Measurements from ENCODE around the gene ELAC2. TPM values are rescaled to one million over a fixed set of nuclear protein-coding genes. Genes with fewer than 3 reads are reported as not detected.

ELAC2 gene
- polyA plus RNA-seq, 5 donors: 56.5 to 64.7 (median 58.5) TPM

DNA sequence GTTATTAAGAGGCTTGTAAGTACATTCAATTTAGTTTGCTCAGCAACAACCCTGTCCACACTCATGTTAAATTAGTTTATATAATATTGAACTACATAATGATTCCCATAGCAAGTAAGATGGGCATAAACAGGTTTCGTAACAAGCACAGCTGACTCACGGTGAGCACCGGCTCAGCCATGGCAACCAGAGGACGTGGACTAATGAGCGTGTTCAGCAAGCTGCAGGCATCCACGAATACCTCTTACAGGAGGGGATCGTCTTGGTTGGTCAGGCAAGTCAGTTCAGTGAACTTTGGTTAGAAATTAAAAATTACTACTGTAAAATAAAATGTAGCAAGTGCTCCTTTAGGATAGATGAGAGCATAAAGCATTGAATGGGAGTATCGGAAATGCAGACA, 58.4 kb downstream of the ELAC2 start:
- DNase-seq: no peak

DNA sequence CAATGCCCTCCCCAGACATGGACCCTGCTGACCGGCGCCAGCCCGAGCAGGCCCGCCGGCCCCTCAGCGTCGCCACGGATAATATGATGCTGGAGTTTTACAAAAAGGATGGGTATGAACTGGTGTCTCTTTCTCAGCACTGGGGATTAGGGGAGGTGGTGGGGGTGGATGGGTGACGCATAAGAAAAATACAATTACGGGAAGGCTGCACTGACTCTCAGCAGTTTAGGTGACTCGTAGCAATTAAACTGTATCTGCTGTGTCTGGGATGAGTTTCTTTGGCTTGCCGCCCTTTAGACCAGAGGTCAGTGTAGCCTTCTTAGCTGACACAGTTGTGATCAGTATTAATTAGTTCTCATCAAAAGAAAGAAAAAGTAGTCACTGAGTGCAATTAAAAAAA, 59.0 kb downstream of the ELAC2 start:
- no peak for DNase-seq

DNA sequence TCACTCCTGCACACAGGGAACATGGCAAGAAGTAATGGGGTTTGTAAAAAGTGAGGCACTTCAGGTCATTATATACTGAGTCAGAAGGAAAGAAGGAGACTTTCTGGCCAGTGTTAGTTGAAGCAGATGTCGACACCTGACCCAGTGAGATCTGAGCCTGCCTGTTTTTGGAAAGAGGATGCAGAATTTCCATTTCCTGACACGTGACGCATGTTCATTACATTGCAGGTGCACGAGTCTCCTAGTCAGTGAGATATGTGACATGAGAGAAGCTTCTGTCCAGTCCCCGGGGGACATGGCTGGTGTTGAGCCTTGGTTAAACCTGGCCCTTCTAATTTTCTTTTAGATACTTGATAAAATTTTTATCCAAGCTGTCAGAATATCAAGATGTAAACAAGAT, 62.3 kb downstream of the ELAC2 start:
- DNase-seq: no peak

DNA sequence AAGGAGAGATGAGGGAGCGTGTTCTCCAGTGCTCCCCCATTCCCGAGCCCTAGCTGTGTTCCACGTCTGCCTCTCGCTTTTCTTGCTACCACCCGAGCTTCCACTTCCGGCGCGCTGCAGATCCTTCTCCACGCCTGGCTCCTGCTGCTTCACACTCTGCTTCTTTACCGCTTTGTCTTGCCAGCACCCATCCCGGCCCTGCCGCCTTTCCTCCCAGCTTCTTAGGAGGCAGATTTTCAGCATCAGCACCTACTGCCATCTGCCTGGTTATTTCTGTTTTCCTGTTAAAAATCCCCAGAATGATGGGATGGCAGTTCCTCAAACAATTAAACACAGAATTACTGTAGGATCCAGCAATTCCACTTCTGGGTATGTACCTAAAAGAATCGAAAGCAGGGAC, 64.7 kb downstream of the ELAC2 start:
- no peak for DNase-seq

DNA sequence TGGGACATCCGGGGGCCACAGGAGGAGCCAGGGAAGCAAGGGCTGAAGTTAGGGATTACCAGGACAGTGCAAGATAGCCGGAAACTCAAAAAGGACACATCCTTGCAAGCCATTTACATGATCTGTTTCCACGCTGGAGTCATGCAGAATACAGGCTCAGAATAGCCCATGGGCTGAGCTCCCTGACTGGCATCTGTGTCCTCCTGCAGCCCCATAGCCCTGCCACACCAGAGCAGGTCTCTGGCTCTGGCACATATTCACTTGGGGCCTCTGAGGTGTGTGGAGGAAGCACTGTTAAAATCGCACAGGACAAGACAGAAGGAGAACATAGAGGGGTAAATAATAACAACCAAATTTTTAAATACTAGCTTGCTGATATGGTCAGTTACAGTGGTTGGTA, 65.8 kb downstream of the ELAC2 start:
- no peak for DNase-seq

DNA sequence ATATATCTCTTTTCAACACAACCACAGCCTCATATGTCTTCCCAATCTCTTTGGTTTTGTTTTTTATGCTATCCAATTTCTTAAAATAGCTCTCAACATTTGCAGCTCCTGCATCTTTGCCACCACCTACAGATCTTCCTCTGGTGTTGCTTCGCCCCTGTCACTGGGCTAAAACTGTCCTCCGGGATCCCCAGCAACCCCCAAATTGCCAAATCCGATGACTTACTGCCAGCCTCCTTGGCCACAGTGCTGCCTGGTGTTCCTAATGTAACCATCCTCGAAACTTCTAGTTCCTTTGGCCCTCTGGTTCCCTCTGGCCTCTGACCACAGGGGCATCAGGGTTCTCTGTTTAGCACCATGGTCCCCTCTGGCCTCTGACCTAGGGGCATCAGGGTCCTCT, 70.8 kb downstream of the ELAC2 start:
- DNase-seq: no peak

Other genes with a start within 250 kb of the ELAC2 start
- gene ARHGAP44, start 228.5 kb downstream of the ELAC2 start, polyA plus RNA-seq (ENCODE audit: insufficient read depth in 1 of 5, insufficient read length in 5 of 5, low replicate concordance in 1 of 5): 10 to 100 TPM; 12.3 to 19.0 (median 14.0) TPM

Measured in right lung (tissue), 5 donors.